Prostate gland (tissue), 2 donors: ENCODE measurements around the gene PXT1.

Source experiments
- CTCF ChIP-seq, 4 experiments: fragments of 200-600 bp in 2 of 4; fragments of 450-650 bp in 2 of 4; sonication (generic) in 2 of 4; IDR thresholded peaks; 1 replicate in 3 of 4; 2 replicates in 1 of 4; pipeline ENCODE4 v1.5.1; 2016 to 2019; ENCODE audit warnings: antibody characterized with exemption in 4 of 4, mild to moderate bottlenecking in 2 of 4, moderate library complexity in 2 of 4
- POLR2A ChIP-seq: fragments of 450-650 bp; IDR thresholded peaks from one replicate; pipeline ENCODE4 v1.6.1; 2016; ENCODE audit warnings: antibody characterized with exemption, mild to moderate bottlenecking
- POLR2AphosphoS5 ChIP-seq: sonication (generic); formaldehyde crosslinking; IDR thresholded peaks from one replicate; pipeline ENCODE4 v1.6.1; 2017; ENCODE audit warnings: antibody characterized with exemption

- no peak for TF ChIP-seq CTCF (IDR thresholded peaks at IDR 0.05)
- no peak for TF ChIP-seq POLR2A
- no peak for TF ChIP-seq POLR2AphosphoS5
These were observed 73.5 kb downstream of the PXT1 start for GRCh38 chr6:36368921-36369865.
